Measurements from ENCODE around the gene ANKFN1. TPM values are rescaled to one million over a fixed set of nuclear protein-coding genes. Genes with fewer than 3 reads are reported as not detected.

Gene ANKFN1
- polyA plus RNA-seq, 3 donors, result 0.89 to 0.99 (median 0.94) TPM

GRCh38 chr17:56290101-56290801, 137.0 kb downstream of the ANKFN1 start:
- DNase-seq, result no peak

GRCh38 chr17:56290802-56291118, 137.5 kb downstream of the ANKFN1 start:
- DNase-seq, result no peak

- no peak for DNase-seq
These were observed 138.0 kb downstream of the ANKFN1 start for GRCh38 chr17:56291226-56291805.

DNA sequence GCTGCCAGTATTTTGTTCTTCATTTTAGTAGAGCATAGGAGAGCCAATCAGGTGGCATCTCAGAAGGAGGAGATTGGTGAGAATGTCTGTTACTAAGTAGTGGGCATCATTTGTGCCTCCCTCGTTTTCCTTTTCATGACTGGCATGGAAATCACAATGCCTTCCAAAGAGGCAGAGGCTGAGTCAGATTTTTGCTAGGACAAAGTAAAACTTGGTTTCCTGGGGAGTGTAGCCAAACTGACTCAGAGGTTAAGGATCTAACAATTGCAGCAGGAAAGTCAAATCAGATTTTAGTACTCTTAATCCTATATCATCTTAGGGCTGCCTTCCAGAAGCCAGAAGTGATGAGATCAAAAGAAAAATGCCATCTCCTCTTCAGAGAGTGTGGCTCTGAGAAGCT, 138.7 kb downstream of the ANKFN1 start:
- no peak for DNase-seq

DNA sequence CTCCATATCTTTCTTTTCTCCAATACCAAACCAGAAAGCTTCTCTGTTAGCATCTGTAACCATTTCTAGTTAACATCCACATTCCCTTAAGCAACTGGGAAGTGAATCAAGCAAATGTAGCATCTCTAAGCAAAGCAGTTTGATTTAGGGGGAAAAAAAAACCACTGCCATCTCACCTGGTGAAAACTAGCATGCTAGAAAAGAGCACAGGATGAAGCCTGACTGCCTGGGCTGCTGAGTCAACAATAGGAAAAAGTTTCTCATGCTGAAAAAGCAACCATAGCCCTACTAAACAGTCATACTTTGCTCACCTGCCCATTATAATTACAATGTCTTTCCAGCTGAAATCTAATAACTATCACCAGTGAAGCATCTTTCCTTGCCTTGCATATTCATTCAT, 139.3 kb downstream of the ANKFN1 start:
- DNase-seq, result no peak

- no peak for DNase-seq
These were observed 143.9 kb downstream of the ANKFN1 start for GRCh38 chr17:56297184-56297583.

GRCh38 chr17:56298846-56299245, 145.6 kb downstream of the ANKFN1 start:
- DNase-seq, result no peak

DNA sequence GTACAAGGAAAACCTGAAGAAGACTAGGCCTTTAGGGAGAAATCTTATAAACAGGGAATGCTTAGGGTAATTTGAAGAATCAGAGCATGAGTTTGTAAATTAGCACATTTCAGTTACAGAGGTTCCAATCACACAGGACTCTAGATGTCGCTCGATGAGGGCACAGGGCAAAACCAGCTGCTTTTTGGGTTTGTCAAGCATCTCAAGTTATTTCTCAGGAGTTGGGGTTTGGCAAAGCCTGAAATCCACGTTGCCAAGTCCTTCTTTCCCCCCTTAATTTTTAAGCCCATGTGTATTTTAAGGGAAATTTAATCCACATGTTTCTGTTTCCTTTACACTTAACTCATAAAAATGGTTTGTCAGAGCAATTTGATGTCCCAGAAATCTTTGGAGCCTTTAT, 146.9 kb downstream of the ANKFN1 start:
- no peak for DNase-seq

DNA sequence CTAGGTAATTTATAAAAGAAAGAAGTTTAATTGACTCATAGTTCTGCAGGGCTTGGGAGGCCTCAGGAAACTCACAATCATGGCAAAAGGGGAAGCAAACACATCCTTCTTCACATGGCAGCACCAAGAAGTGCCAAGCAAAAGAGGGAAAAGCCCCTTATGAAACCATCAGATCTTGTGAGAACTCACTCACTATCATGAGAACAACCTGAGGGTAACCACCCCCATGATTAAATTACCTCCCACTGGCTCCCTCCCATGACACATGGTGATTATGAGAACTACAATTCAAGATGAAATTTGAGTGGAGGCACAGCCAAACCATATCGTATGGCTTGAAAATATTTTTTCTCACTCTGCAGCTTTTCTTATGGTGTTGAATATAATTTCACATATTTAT, 151.7 kb downstream of the ANKFN1 start:
- no peak for DNase-seq

DNA sequence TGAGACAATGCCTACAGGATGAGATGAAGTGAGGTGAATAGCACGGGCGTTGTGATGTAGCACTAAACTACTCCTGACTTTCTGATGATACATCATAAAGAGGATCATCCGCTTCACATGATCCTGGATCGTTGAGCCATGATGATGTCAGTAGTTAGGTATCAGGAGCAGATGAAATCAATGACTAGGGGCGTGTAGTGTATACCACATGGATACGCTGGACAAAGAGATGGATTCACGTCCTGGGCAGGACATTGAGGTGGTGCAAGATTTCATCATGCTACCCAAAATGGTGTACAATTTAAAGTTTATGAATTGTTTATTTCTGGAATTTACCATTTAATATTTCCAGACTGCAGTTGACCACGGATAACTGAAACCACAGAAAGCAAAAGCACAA, 156.6 kb downstream of the ANKFN1 start:
- no peak for DNase-seq

GRCh38 chr17:56310782-56311181, 157.5 kb downstream of the ANKFN1 start:
- DNase-seq, result no peak

DNA sequence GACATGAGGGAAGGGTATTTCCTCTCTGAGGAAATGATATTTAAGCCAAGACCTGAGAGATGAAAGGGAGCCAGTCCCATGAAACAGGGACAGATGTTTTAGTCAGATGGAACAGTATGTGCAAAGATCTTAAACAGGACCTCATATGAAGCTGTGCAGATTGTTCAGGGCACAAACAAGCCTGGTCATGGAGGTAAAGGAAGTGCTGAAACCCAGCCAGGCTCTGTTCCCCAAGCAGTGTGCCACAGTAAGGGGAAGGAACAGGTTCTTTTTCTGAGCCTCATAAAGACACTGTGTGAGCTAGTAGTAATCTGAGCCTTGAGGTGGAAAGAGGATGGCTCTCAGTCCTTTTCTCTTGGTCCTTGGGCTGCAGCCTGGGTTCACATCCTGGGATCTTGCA, 159.9 kb downstream of the ANKFN1 start:
- DNase-seq, result no peak

DNA sequence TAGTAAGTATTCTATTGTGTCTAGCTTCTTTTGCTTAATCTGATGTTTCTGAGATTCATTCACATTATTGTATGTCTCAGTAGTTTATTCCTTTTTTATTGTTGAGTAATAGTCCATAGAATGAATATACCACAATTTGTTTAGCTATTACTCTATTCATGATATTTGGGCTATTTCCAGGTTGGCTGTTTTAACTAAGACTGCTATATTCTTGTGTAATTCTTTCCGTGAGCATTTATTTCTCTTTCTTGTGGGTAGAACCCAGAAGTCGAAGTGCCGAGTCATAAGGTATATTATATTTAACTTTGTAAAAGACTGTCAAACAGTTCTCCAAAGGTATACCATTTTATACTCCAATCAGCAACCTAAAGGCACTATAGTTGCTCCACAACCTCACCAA, 160.8 kb downstream of the ANKFN1 start:
- no peak for DNase-seq

- no peak for DNase-seq
These were observed 161.8 kb downstream of the ANKFN1 start for GRCh38 chr17:56314984-56315602.

DNA sequence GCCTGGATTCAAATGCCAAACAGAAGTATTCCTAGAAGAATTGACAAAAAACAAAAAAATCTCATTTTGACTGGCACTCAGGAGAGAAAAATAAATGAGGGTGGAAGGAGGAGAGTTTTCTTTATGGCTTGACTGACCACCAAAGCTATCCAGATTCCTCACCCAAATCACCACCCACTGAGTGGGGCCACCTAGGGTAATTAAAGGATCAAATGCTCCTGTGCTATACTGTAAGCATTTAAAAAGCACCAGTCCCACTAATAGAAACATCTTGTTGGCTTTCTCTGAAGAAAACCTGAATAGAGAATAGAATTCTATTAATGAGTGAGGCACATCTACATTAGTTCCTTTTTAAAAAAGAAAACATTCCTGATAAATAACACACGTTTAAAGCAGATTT, 163.3 kb downstream of the ANKFN1 start:
- DNase-seq, result no peak

DNA sequence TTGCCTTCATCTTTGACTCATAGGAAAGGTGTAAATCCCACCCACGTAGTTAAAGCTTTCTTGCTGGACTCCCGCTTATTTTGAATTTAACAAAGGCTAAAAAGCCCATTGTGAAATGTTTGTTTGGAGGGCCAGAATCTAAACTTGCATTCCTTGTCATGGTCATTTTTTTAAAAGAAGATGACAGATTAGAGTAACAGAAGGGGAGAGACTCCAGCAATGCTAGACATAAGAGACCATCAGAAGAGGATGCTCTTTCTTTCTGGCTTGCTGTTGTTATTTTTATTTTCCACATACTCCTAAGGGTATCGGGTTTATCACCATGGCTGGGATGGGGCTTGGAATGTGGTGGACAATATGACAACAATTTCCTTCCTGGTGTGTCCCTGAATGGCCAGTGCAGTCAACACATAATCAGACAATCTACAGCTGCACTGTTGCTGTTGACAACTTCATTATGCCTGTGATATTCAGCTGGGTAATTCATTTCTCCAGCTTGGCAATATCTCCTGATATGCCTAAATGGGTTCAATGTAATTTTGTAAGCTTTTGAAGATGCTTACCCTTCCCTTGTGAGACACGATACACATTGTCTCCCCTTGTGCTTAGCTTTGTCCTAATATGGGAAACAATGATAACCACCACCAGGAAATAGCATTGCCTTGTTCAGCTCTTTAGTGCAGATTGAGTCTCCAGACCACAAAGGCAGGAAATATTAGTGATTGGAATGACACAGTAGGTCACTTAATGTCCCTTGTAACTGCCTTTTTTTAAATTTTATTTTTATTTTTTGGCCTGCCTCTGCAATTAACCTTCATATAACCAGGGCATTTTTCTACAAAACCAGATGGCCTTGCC, 164.3 kb downstream of the ANKFN1 start:
- DNase-seq, result no peak

DNA sequence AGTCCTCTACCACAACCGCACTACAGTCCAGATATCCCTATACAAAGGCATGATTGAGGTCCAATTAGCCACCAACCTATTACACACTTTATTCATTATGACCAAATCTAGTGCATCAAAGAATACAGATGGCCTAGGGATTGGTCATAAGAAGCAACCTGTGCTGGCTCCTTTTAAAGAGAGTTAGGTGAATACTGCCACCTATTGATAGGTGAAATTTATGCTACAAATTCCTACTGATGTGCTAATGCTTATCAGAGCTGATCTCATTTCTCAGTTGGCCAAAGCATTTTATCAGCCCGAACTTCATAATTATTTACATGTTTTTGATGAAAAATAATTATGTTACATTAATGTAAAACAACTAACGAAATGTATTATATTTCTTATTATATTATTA, 166.3 kb downstream of the ANKFN1 start:
- peak; percentile 54 for DNase-seq

DNA sequence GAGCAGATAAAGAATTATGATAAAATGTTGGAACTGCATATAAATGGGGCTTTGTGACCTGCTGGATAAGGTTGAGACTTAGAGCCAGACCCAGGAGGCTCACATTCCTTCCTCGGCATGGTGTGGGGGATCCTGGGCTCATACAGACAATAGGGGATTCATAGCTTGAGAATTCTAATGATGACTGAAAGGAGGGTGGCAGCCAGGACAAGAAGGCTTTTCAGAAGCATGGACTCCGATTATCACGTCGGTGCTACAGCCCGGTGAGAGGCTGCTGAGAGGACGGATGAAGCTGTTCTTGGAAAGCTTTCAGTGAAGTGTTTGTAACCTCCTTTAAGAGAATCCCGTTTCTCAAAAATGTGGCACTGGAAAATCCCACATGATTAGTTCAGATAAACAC, 167.2 kb downstream of the ANKFN1 start:
- DNase-seq, result no peak

- DNase-seq, result no peak
These were observed 169.7 kb downstream of the ANKFN1 start for GRCh38 chr17:56322991-56323390.

DNA sequence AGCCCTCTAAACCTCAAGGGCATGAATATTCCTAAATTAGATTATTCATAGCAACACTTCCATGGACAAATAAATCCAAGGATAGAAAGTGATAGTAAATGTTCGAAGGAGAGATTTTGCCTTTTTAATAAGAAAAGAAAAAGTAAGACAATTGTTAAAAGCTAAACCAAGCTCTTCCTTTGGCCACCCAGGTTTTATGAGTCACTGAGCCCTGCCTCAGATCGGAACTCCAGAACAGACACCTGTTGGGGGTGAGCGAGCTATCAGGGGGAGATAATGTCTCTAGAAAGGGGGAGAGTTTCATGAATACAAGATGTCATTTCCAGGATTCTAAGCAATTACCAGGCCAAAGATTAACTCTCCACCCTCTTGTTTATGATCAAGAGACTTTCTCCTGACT, 171.4 kb downstream of the ANKFN1 start:
- DNase-seq, result no peak

DNA sequence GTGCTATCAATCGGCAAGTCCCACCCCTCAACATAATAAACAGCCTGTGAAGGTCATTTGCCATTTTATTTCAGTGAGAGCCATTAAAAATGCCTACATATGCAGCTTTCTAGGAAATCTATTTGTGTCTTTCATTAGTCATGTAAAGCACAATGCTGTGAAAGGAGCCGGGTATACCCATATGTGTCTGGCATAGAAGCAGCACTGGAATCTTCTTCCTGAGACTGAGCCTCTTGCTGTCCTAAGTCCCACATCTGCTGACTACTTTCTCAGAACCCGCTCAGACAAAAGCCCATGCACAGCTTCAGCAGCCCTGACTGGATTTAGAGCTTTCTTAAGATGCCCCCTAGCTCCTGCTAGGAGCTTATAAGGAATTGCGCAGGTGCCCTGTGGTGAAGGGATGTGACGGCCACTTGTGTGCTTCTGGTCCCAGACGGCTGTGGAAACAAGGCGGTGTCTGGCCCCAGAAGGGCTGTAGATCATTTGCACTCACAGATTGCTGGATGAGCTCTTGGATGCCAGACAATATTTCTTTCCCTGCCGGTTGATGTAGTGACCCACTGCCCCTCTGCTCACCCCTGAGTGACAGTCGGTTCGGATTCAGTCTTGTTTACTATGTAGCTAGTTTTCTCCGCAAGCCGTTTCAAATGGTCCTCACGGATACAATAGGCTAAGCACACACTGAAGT, 172.2 kb downstream of the ANKFN1 start:
- DNase-seq, result no peak

- no peak for DNase-seq
These were observed 172.7 kb downstream of the ANKFN1 start for GRCh38 chr17:56326001-56326359.

Data from renal pelvis (tissue), 4 donors.